SIG-M5 treated with dmso at 0.1 percent for 504 hours (cell line): ENCODE results near the gene MRPL21.

ENCODE experiments used
- DNase-seq: peaks from one replicate; lab custom pipeline; 2025; ENCODE audit not compliant: unreplicated experiment; lab: John Stamatoyannopoulos, UW

Gene MRPL21

DNA sequence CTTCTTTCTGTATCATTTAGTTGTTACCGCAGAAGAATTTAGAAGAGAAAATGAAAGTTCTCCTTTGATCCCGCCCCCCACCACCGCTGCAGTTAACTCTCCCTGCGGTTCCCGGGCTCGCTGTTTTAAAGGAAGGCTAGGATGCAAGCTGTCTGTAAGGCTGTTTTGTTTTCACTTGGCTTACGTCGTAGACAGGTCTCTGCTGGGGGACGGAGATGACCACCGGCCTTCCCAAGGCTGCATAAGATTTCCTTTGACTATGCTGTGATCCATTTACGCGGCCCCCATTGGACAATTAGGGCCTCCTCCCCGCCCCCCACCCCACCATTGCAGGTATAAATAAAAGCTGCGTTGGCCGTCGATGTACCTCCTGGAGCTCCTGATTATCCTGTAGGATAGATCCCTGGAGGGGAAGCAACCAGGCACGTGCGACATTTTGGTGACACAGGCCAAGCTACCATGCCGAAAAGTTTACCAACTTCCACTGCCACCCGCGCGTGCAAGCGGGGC lies 60.5 kb downstream of the MRPL21 start:
- peak; percentile 35 for DNase-seq

DNA sequence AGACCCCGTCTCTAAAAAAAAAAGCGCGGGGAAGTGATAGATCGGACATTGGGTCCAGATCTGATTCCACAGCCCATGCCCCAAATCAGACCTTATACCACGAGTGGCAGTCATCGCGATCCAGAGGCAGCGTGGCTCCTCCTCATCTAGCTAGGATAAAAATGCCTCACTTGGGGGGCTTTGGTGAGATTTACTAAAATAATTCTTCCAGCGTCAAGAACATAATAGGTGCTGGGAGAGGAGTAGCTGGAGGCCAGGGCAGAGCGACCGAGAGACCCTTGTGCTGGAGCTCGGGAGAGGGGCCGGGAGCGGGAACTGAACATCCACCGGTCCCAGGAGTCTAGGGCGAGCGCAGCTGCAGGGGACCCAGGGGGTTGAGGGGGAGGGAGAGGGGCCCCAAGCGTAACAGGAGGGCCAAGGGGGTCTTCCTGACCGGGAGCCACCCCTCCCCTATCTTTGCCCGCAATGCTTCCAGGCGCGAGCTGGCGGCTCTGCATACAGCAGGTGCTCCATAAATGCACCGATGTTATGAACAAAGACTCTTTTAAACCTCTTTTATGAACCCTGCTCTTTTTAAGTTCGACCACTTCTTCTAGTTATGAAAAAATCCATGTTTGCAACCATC lies 61.1 kb downstream of the MRPL21 start:
- DNase-seq = no peak

DNA sequence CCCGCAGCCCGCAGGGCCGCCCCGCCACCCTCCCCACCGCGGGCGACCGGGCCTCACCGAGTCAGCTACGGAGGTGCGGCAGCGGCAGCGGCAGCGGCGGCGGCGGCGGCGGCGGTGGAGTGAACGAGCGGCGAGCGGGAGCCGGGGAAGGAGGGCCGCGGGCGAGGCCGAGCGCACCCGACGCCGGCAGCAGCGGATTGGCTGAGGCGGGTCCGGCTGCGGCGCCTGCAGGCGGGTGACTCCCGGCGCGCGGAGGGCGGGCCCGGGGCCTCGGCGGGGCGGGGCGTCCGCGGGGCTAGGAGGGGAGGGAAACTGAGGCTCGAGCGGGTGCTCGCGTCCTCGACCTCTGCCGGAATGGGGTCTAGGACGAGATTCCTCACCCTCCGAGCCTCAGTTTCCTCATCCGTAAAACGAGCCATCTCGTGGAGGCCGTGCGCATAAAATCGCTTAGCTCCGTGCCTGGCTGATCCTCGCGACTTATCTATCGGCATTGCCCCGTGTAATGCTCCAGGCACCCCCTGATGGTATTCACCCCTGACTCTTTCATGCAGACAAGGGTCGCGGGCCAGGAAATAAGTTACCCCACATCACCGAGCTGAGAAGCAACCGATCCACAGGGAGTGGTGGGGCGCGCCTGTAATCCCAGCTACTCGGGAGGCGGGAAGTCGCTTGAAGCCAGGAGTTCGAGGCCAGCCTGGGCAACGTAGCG lies 61.8 kb downstream of the MRPL21 start, which contains the start of gene CPT1A:
TSS of gene CPT1A (minus strand) at position 199 of the 709 bp plus-strand sequence. CDS start 26,442 bp downstream, outside the sequence.
- DNase-seq = peak; percentile 70
